GM10266 (cell line): ENCODE measurements around the gene PARVA.

Experiments
- DNase-seq: peaks from one replicate; pipeline ENCODE4 v3.0.0; 2012; ENCODE audit errors: extremely low spot score
- TF ChIP-seq, protein P1 (sequence below): IDR thresholded peaks from 2 replicates; pipeline ENCODE4 v1.5.1; 2012; ENCODE audit warnings: mild to moderate bottlenecking, low read depth; ENCODE audit not compliant: control insufficient read depth, insufficient read depth; ENCODE audit errors: missing control alignments

PARVA gene

GRCh38 chr11:12543596-12544415 is 166.4 kb downstream of the PARVA start:
- DNase-seq, result no peak
- TF ChIP-seq, protein P1, sequence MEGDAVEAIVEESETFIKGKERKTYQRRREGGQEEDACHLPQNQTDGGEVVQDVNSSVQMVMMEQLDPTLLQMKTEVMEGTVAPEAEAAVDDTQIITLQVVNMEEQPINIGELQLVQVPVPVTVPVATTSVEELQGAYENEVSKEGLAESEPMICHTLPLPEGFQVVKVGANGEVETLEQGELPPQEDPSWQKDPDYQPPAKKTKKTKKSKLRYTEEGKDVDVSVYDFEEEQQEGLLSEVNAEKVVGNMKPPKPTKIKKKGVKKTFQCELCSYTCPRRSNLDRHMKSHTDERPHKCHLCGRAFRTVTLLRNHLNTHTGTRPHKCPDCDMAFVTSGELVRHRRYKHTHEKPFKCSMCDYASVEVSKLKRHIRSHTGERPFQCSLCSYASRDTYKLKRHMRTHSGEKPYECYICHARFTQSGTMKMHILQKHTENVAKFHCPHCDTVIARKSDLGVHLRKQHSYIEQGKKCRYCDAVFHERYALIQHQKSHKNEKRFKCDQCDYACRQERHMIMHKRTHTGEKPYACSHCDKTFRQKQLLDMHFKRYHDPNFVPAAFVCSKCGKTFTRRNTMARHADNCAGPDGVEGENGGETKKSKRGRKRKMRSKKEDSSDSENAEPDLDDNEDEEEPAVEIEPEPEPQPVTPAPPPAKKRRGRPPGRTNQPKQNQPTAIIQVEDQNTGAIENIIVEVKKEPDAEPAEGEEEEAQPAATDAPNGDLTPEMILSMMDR, result no peak

DNA sequence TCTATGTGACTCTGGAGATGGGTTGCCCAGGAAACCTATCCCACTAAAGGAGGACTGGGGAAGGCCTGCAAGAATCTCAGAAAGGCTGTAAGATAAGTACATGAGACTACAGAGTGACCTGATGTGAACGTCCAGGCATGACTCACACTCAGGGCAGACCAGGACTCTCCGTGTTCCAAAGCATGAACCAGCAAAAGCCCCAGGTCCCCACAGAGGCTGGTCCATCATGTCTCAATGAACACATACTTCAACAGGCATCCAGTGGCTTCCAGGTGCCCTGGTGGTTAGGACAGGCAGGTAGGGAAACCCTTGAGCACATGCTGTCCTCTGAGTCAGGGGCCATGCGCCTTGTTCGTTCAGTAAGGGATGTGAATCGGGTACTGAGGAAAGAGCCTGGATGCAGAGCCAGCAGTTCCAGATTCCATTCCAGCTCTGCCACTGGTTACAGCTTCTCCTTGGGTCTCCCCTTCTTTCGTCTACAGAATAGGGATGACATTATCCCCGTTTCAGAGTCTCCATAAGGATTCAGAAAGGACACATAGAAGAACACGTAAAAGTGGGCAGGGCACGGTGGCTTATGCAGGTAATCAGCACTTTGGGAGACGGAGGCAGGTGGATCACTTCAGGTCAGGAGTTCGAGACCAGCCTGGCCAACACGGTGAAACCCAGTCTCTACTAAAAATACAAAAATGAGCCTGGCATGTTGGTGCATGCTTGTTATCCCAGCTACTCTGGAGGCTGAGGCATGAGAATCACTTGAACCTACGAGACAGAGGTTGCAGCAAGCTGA is 167.8 kb downstream of the PARVA start:
- TF ChIP-seq, protein P1, result no peak
- DNase-seq, result no peak

- no peak for DNase-seq
- TF ChIP-seq, protein P1, result no peak
Measured at GRCh38 chr11:12546122-12546521, 168.8 kb downstream of the PARVA start.

DNA sequence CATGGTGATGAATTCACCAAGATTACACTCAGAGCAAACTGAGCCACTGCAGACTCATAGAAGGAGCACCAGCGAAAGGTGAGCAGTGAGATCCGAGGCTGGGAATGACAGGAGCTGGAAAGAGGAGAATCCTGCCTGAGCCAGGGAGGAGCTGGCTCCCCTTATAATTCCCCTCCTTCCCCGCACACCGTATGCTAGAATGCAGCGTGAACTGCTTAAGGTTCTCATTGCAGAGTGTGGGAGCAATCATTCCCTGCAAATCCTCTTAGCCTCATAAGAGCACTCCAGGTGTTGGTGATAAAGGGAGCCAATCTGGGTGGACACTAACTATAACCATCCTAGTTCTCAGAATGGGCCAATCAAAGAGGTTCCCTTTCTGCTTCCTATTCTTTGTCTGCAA is 169.3 kb downstream of the PARVA start:
- DNase-seq, result no peak
- TF ChIP-seq, protein P1, result no peak

- no peak for DNase-seq
- TF ChIP-seq, protein P1, result no peak
Measured at GRCh38 chr11:12547953-12548650, 170.7 kb downstream of the PARVA start.

DNA sequence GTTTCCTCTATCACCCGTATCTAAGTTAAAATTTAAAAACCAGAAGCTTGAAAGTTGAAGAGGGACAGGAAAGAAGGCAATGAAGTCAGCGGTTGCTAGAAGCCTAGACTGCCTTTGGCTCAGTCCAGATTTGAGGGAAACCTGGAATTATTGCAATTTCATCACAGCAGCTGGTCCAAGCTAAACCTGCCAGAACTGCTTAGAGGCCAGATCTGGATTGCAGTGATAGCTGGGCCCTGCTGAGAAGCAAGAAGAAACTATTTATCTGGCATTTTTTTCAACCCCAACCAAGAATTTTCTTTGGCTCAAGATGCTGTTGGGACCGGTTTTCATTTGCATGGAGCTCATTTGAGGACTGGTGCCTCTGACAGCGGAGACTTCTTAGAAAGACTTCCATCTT is 175.3 kb downstream of the PARVA start:
- TF ChIP-seq, protein P1, result no peak
- DNase-seq, result no peak
